MM.1S (cell line): ENCODE data around the gene FYCO1.

Source experiments
- DNase-seq: peaks from one replicate; pipeline ENCODE4 v3.0.0-alpha.2; 2015
- H2AFZ ChIP-seq: fragments of 300-600 bp; sonication (generic); 2 replicates; pipeline ENCODE4 v1.6.0; 2016; ENCODE audit warnings: antibody characterized with exemption, low read length
- H3F3A ChIP-seq: fragments of 300-600 bp; sonication (generic); 2 replicates; pipeline ENCODE4 v1.6.1; 2016; ENCODE audit warnings: mild to moderate bottlenecking, antibody characterized with exemption, low read length, moderate library complexity, mixed read lengths; ENCODE audit not compliant: insufficient read depth
- H3K27ac ChIP-seq: fragments of 300-600 bp; sonication (generic); 2 replicates; pipeline ENCODE4 v1.5.1; 2016; ENCODE audit warnings: mild to moderate bottlenecking, low read length
- H3K27me3 ChIP-seq: fragments of 300-600 bp; sonication (generic); replicated peaks from 2 replicates; pipeline ENCODE4 v1.6.0; 2016; ENCODE audit warnings: low read length; ENCODE audit not compliant: insufficient read depth
- H3K36me3 ChIP-seq: fragments of 300-600 bp; sonication (generic); replicated peaks from 2 replicates; pipeline ENCODE4 v1.6.1; 2016; ENCODE audit warnings: mild to moderate bottlenecking, low read length, mixed read lengths; ENCODE audit not compliant: insufficient read depth
- H3K4me1 ChIP-seq: fragments of 300-600 bp; sonication (generic); 2 replicates; pipeline ENCODE4 v1.6.1; 2016; ENCODE audit warnings: low read length, mixed read lengths
- H3K4me2 ChIP-seq: fragments of 300-600 bp; sonication (generic); 2 replicates; pipeline ENCODE4 v1.6.0; 2016; ENCODE audit warnings: low read depth, low read length
- H3K4me3 ChIP-seq: fragments of 300-600 bp; sonication (generic); 2 replicates; pipeline ENCODE4 v1.5.1; 2016; ENCODE audit warnings: low read length, mixed read lengths
- H3K79me2 ChIP-seq: fragments of 300-600 bp; sonication (generic); 2 replicates; pipeline ENCODE4 v1.6.1; 2016; ENCODE audit warnings: mixed run types, low read length, mixed read lengths
- H3K9ac ChIP-seq: fragments of 300-600 bp; sonication (generic); 2 replicates; pipeline ENCODE4 v1.6.1; 2016; ENCODE audit warnings: low read length, mixed read lengths
- H3K9me2 ChIP-seq: fragments of 300-600 bp; sonication (generic); replicated peaks from 2 replicates; pipeline ENCODE4 v1.6.1; 2016; ENCODE audit warnings: mild to moderate bottlenecking, low read length, mixed read lengths; ENCODE audit not compliant: insufficient read depth
- H3K9me3 ChIP-seq: fragments of 300-600 bp; sonication (generic); replicated peaks from 2 replicates; pipeline ENCODE4 v1.6.1; 2016; ENCODE audit warnings: mild to moderate bottlenecking, low read length, mixed read lengths; ENCODE audit not compliant: insufficient read depth
- H4K20me1 ChIP-seq: fragments of 300-600 bp; sonication (generic); 2 replicates; pipeline ENCODE4 v1.6.1; 2016; ENCODE audit warnings: mild to moderate bottlenecking, low read length, moderate library complexity, mixed read lengths; ENCODE audit not compliant: insufficient read depth
- CTCF ChIP-seq: fragments of 300-600 bp; sonication (generic); IDR thresholded peaks from 2 replicates; pipeline ENCODE4 v1.5.1; 2016; ENCODE audit warnings: antibody characterized with exemption, low read length, mixed read lengths
- EZH2 ChIP-seq: fragments of 300-600 bp; sonication (generic); optimal IDR thresholded peaks from 2 replicates; pipeline ENCODE3; 2017; ENCODE audit warnings: low read depth, mild to moderate bottlenecking, antibody characterized with exemption, low read length, mixed read lengths
- EZH2phosphoT487 ChIP-seq: fragments of 300-600 bp; sonication (generic); IDR thresholded peaks from 2 replicates; pipeline ENCODE4 v1.6.1; 2018; ENCODE audit warnings: antibody characterized with exemption, low read length

Gene FYCO1

GRCh38 chr3:45990181-45990580 is 5.4 kb downstream of the FYCO1 start:
- Histone ChIP-seq H3K4me1 (peaks cover 8% of the 10 kb centered on the region; the same call in 1 of the 2 replicates), H2AFZ (no peak overlapping the region), H3K9me2 (no peaks in the 10 kb centered on the region), H3K27ac (no peak overlapping the region), H3K79me2 (no peaks in the 10 kb centered on the region), H3K36me3 (no peaks in the 10 kb centered on the region), H4K20me1 (no peaks in the 10 kb centered on the region), H3K4me2 (no peak overlapping the region), H3K9ac (no peak overlapping the region), H3K4me3 (no peak overlapping the region), H3F3A (no peaks in the 10 kb centered on the region), H3K27me3 (no peaks in the 10 kb centered on the region), H3K9me3 (no peaks in the 10 kb centered on the region)
- DNase-seq, result no peak
- TF ChIP-seq EZH2phosphoT487, result no peak
- no peak for TF ChIP-seq EZH2
- no peak for TF ChIP-seq CTCF

- Histone ChIP-seq H3K9me2 (no peaks in the 10 kb centered on the region), H3K9ac (no peak overlapping the region), H3K36me3 (no peaks in the 10 kb centered on the region), H3K4me3 (no peak overlapping the region), H3K9me3 (no peaks in the 10 kb centered on the region), H3K79me2 (no peaks in the 10 kb centered on the region), H2AFZ (no peak overlapping the region), H3K4me2 (no peak overlapping the region), H3K27me3 (no peaks in the 10 kb centered on the region), H3K4me1 (peaks cover 8% of the 10 kb centered on the region; the same call in 1 of the 2 replicates), H4K20me1 (no peaks in the 10 kb centered on the region), H3K27ac (no peak overlapping the region), H3F3A (no peaks in the 10 kb centered on the region)
- DNase-seq, result no peak
- no peak for TF ChIP-seq EZH2
These were observed 6.8 kb downstream of the FYCO1 start for GRCh38 chr3:45988804-45989203.

DNA sequence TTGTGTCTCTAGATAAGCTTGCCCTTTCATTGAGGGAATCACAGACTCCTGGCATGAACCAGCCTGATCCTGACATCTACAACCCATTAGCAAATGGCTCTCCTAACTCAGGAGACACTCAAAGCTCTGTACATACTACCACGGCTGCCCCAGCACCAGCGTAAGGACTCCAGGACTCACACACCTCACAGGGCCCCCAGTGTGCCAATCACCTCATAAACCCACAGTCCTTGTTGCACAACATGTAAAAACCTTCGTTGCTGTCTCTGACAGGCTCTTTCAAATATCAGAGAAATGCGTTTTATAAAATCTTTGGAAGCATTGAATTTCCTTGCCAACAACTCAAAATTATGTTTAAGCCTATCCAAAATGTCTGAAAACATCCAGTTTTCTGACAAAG is 7.3 kb downstream of the FYCO1 start:
- no peaks in the 10 kb centered on the region for H3K36me3 ChIP-seq
- no peak overlapping the region for H3K4me3 ChIP-seq
- H3K4me1 ChIP-seq, result peaks cover 8% of the 10 kb centered on the region; the same call in 1 of the 2 replicates
- no peaks in the 10 kb centered on the region for H3F3A ChIP-seq
- H3K27ac ChIP-seq, result no peak overlapping the region
- TF ChIP-seq EZH2, result no peak
- no peak for TF ChIP-seq EZH2phosphoT487
- TF ChIP-seq CTCF, result no peak
- DNase-seq, result no peak
- H3K27me3 ChIP-seq, result no peaks in the 10 kb centered on the region
- no peaks in the 10 kb centered on the region for H3K9me3 ChIP-seq
- H3K9ac ChIP-seq, result no peak overlapping the region
- H3K9me2 ChIP-seq, result no peaks in the 10 kb centered on the region
- H3K4me2 ChIP-seq, result no peak overlapping the region
- no peak overlapping the region for H2AFZ ChIP-seq
- no peaks in the 10 kb centered on the region for H3K79me2 ChIP-seq
- no peaks in the 10 kb centered on the region for H4K20me1 ChIP-seq

DNA sequence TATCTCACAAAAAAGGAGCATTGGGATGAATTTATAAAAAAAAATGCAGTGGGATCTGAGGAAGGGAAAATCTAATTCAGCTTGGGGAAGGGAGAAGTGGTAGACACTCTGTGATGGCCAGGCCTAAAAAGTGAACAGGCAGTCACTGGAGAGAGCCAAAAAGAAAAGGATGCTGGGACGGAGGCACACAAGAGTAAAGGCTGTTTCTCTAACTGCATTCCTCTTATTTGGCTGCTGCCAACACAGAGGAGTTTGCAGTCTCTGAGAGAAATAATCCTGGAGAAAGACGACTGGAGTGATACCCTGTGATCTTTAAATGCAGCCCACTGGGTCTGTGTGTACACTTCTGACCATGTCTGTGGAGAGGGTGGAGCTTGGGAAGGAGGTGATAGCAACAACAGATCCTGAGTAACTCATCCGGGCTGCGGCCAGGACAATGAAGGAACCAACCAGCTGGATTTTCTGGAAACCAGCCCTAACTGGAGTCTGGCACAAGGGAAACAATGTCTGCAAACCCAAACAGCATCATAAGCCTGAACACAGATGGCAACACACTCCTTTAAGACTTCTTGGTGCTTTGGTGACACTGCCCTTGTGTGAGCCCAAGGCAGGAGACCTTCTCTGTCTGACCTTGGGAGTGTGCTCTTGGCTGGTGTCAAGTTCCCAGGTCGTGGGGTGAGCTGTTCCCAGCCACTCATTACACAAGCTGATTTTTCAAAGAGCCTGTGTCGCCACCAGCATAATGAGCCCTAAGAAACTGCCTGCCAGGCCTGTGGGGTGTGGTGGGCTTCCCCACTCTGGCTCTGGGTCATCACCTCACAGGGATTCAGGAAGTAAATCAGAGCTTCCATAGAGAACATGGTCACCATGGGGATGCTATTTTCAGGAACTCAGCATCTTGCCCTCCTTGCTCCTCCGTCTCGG is 8.0 kb downstream of the FYCO1 start:
- Histone ChIP-seq H4K20me1 (no peaks in the 10 kb centered on the region), H3K27ac (no peak overlapping the region), H3K9ac (no peak overlapping the region), H3K27me3 (no peaks in the 10 kb centered on the region), H3K4me3 (no peak overlapping the region), H3F3A (no peaks in the 10 kb centered on the region), H3K9me3 (no peaks in the 10 kb centered on the region), H3K79me2 (no peaks in the 10 kb centered on the region), H3K36me3 (no peaks in the 10 kb centered on the region), H3K4me2 (no peak overlapping the region), H3K9me2 (no peaks in the 10 kb centered on the region), H3K4me1 (peaks cover 2% of the 10 kb centered on the region; the same call in 1 of the 2 replicates), H2AFZ (no peak overlapping the region)
- no peak for DNase-seq
- TF ChIP-seq EZH2, result no peak
- no peak for TF ChIP-seq EZH2phosphoT487
- TF ChIP-seq CTCF, result no peak
